ENCODE data around the gene BMP8A. TPM values are rescaled to one million over a fixed set of nuclear protein-coding genes. Genes with fewer than 3 reads are reported as not detected.
"Not testable (repeated sequence)": the region's sequence is repeated elsewhere in the genome, so short reads cannot be mapped to it uniquely, and the experiment has no call there.

Gene BMP8A
- total and polyA plus RNA-seq, 2 of the 8 experiments (the other 6 are each of a cell fraction or from before 2014, with no cell fraction given), result 0.38 to 0.43 TPM

DNA sequence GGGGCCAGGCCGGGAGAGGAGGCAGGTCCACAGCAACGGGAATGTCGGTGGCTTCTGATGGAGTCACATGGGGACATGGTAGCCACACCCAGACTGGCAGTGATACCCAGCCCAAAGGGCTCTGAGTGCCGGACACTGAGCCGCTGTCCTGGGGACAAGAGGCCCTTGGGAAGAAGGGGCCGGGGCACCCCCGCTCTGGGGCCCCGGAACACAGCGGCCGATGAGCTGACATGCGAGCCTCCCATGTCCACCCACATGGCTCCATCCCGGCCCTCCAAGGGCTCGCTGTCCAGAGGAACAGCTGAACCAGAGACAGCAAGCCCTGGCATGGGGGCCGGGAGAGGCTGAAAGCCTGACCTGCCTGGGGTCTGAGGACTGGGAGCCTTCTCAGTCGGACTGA is 7.4 kb downstream of the BMP8A start:
- H3K79me1 ChIP-seq (ENCODE audit: low read depth, low read length); H3K9me3 ChIP-seq (ENCODE audit: insufficient read depth in 2 of 2, low read depth in 1 of 2, low read length in 1 of 2); H3K4me2 ChIP-seq (ENCODE audit: insufficient read depth in 1 of 2, low read depth in 2 of 2, low read length in 2 of 2); H3K27me3 ChIP-seq (replicated peaks in 1 of 4; ENCODE audit: control insufficient read depth in 3 of 4, extremely low read depth in 1 of 4, insufficient read depth in 3 of 4, low read length in 3 of 4); H3K23me2 ChIP-seq (ENCODE audit: low read depth, low read length); H3K4ac ChIP-seq (replicated peaks; ENCODE audit: insufficient read length, low read depth, low read length); H3K4me1 ChIP-seq (replicated peaks in 1 of 4; ENCODE audit: control insufficient read depth in 3 of 4, insufficient read depth in 4 of 4, low read length in 3 of 4); H4K91ac ChIP-seq (replicated peaks; ENCODE audit: insufficient read length, low read length); H2AK5ac ChIP-seq (ENCODE audit: low read depth, low read length); H3K23ac ChIP-seq (ENCODE audit: insufficient read length); H2BK20ac ChIP-seq (ENCODE audit: low read length); H4K8ac ChIP-seq (ENCODE audit: extremely low read depth, insufficient read depth, low read length); H3K36me3 ChIP-seq (ENCODE audit: control insufficient read depth in 2 of 4, insufficient read depth in 4 of 4, low read length in 3 of 4); H3K79me2 ChIP-seq (ENCODE audit: control insufficient read depth in 1 of 2, insufficient read depth in 2 of 2, low read length in 2 of 2); H3K56ac ChIP-seq (replicated peaks; ENCODE audit: insufficient read length, low read depth, low read length); H2BK120ac ChIP-seq (replicated peaks; ENCODE audit: low read depth, low read length); H2BK15ac ChIP-seq (ENCODE audit: low read length); DNase-seq (ENCODE audit: low read depth in 1 of 2, low spot score in 2 of 2); H2BK12ac ChIP-seq (ENCODE audit: low read depth, low read length); H2BK5ac ChIP-seq (ENCODE audit: low read depth, low read length); POLR2A ChIA-PET (ENCODE audit: partially characterized antibody); FAIRE-seq; H3K27ac ChIP-seq (ENCODE audit: low read depth, low read length); H3K9ac ChIP-seq (replicated peaks in 1 of 4; ENCODE audit: extremely low read depth in 1 of 4, low read depth in 3 of 4, low read length in 3 of 4); H3K4me3 ChIP-seq (ENCODE audit: extremely low read depth in 1 of 4, insufficient read depth in 2 of 4, low read depth in 3 of 4, low read length in 4 of 4); H3K14ac ChIP-seq (ENCODE audit: insufficient read length); H2AFZ ChIP-seq (ENCODE audit: low read length); H3K18ac ChIP-seq (ENCODE audit: extremely low read depth, low read length); H4K20me1 ChIP-seq (replicated peaks in 1 of 2; ENCODE audit: control insufficient read depth in 1 of 2, insufficient read depth in 2 of 2, low read length in 2 of 2); H4K5ac ChIP-seq (ENCODE audit: insufficient read length, low read depth, low read length): not testable (repeated sequence)
- WGBS, 2 experiments (ENCODE audit: extremely low coverage in 1 of 2, insufficient coverage in 1 of 2, insufficient read length in 1 of 2, insufficient replicate concordance in 2 of 2, low coverage in 1 of 2, low lambda C conversion rate in 2 of 2, missing lambda C conversion rate in 1 of 2), result 96% methylated on average over 10 of the region's 15 CpGs; no CpG with 5 or more reads in 1 of the 2 experiments
- CTCF ChIA-PET (ENCODE audit: partially characterized antibody), result interaction anchor here (1.4 kb wide), 1 partner anchor 109 kb away, joined by 3 read pairs; no protein-coding TSS in a partner anchor

Data from H1 (cell line).